Keratinocyte (primary cell): ENCODE data around the gene PPY.

Source experiments
- EZH2 ChIP-seq: IDR thresholded peaks from one replicate; pipeline ENCODE4 v1.6.1; 2012; ENCODE audit warnings: inconsistent platforms, mild to moderate bottlenecking, low read length, moderate library complexity
- TF ChIP-seq, protein P1 (sequence below), 3 experiments: IDR thresholded peaks in 1 of 3; conservative IDR thresholded peaks in 1 of 3; optimal IDR thresholded peaks in 1 of 3; 2 replicates in 2 of 3; 3 replicates in 1 of 3; pipeline versions ENCODE3 to v1.5.1; 2011; ENCODE audit warnings: low read length in 3 of 3, mild to moderate bottlenecking in 3 of 3, moderate library complexity in 2 of 3, control low read depth in 1 of 3, inconsistent platforms in 1 of 3; ENCODE audit not compliant: insufficient read depth in 2 of 3; ENCODE audit errors: extremely low read depth in 1 of 3

DNA sequence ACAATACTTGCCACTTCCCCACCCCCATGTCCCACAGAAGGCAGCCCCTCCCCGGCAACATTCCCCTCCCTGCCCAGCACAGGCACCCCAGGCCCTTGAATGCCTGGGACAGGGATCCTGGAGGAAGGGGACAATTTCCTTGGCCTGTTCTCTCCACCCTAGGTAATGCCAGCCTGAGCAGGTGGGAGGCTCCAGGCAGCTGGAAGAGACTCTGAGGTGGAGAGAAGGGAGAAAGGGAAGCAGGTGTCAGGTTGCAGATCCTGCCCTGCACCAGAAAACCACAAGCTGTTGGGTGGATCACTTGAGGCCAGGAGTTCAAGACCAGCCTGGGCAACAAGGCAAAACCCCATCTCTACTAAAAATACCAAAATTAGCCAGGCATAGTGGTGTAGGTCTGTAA lies 43.8 kb downstream of the PPY start:
- TF ChIP-seq, protein P1, sequence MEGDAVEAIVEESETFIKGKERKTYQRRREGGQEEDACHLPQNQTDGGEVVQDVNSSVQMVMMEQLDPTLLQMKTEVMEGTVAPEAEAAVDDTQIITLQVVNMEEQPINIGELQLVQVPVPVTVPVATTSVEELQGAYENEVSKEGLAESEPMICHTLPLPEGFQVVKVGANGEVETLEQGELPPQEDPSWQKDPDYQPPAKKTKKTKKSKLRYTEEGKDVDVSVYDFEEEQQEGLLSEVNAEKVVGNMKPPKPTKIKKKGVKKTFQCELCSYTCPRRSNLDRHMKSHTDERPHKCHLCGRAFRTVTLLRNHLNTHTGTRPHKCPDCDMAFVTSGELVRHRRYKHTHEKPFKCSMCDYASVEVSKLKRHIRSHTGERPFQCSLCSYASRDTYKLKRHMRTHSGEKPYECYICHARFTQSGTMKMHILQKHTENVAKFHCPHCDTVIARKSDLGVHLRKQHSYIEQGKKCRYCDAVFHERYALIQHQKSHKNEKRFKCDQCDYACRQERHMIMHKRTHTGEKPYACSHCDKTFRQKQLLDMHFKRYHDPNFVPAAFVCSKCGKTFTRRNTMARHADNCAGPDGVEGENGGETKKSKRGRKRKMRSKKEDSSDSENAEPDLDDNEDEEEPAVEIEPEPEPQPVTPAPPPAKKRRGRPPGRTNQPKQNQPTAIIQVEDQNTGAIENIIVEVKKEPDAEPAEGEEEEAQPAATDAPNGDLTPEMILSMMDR (optimal IDR thresholded peaks at IDR 0.05 in 1 of 3, IDR thresholded peaks at IDR 0.05 in 1 of 3, conservative IDR thresholded peaks at IDR 0.05 in 1 of 3; ENCODE audit: extremely low read depth in 1 of 3, insufficient read depth in 2 of 3, low read length in 3 of 3): no peak
- no peak for TF ChIP-seq EZH2
